Adrenal gland (tissue), 19 donors: Measurements from ENCODE around the gene GANC. TPM values are rescaled to one million over a fixed set of nuclear protein-coding genes. Genes with fewer than 3 reads are reported as not detected.
"Not testable (repeated sequence)": the region's sequence is repeated elsewhere in the genome, so short reads cannot be mapped to it uniquely, and the experiment has no call there.

ENCODE experiments used
- DNase-seq, 7 donors: peaks; one replicate each; pipeline ENCODE4 v3.0.0-alpha.2; 2019 to 2020
- H3K27ac ChIP-seq, 5 donors: fragments of 200-600 bp; sonication (generic) in 4 of 5; 1 replicate in 3 of 5; 2 replicates in 2 of 5; pipeline versions ENCODE4 v1.5.1 to v1.8.0; 2016 to 2020; ENCODE audit warnings: mild to moderate bottlenecking in 1 of 5
- H3K27me3 ChIP-seq: fragments of 200-600 bp; 2 replicates; pipeline ENCODE4 v1.8.0; 2021
- H3K36me3 ChIP-seq, 2 donors: fragments of 200-600 bp; replicated peaks in 1 of 2; 1 replicate in 1 of 2; 2 replicates in 1 of 2; pipeline versions ENCODE4 v1.5.1 to v1.8.0; 2018 to 2022
- H3K4me1 ChIP-seq, 2 donors: fragments of 200-600 bp; replicated peaks in 1 of 2; 1 replicate in 1 of 2; 2 replicates in 1 of 2; pipeline versions ENCODE4 v1.5.1 to v1.8.0; 2018 to 2021
- H3K4me3 ChIP-seq, 4 donors: fragments of 200-600 bp; sonication (generic) in 3 of 4; one replicate each; pipeline ENCODE4 v1.5.1; 2016 to 2018
- H3K9me3 ChIP-seq, 3 donors: fragments of 200-600 bp; sonication (generic) in 1 of 3; replicated peaks in 1 of 3; 1 replicate in 2 of 3; 2 replicates in 1 of 3; pipeline versions ENCODE4 v1.5.1 to v1.8.0; 2016 to 2021
- CTCF ChIP-seq, 6 experiments: fragments of 450-650 bp in 4 of 6; fragments of 200-600 bp in 2 of 6; sonication (generic) in 1 of 6; IDR thresholded peaks; 1 replicate in 5 of 6; 2 replicates in 1 of 6; pipeline versions ENCODE4 v1.5.1 to v1.8.0; 2016 to 2021; ENCODE audit warnings: antibody characterized with exemption in 6 of 6, mild to moderate bottlenecking in 2 of 6, moderate library complexity in 1 of 6
- POLR2A ChIP-seq, 2 donors: fragments of 450-650 bp; IDR thresholded peaks; one replicate each; pipeline ENCODE4 v1.6.1; 2017; ENCODE audit warnings: antibody characterized with exemption in 2 of 2, mild to moderate bottlenecking in 2 of 2, moderate library complexity in 1 of 2
- whole genome bisulfite sequencing, 4 donors: extraction: QIAGEN DNeasy Blood & Tissue Kit in 2 of 4; methylation state at CpG; one replicate each; pipeline versions ENCODE4 v1.1.5 to v1.1.7; 2013 to 2017; 5-methylcytosine and 5-hydroxymethylcytosine counted together
- intact Hi-C, 2 donors: fragments of 100-400 bp; cut with DNase I; formaldehyde crosslinking; loops; one replicate each; pipeline versions ENCODE4 v1.14.1 to v1.15.0; 2022 to 2023
- long read RNA-seq, 10 donors: library from polyadenylated mRNA in 3 of 10; unstranded in 2 of 10; stranded (forward) in 1 of 10; transcript quantifications; one replicate each; pipeline ENCODE4 v2.0.0 and lab custom pipeline, GENCODE V29; 2021 to 2026
- polyA plus RNA-seq, 3 donors: library from polyadenylated mRNA; stranded (reverse); fragments of 200-250 nt in 2 of 3; fragments of 350-450 nt in 1 of 3; fragmentation: Illumina TruSeq in 1 of 3; extraction: RNeasy Lipid Tissue Mini Kit (QIAGEN cat#74804) in 1 of 3; gene quantifications; one replicate each; pipeline ENCODE4 v1.2.3, GENCODE V29; 2013 to 2014
- total RNA-seq, 9 donors: library from RNA; depleted of rRNA in 4 of 9; stranded (reverse); fragments of >200 nt in 4 of 9; fragments of 120-200 nt in 1 of 9; fragmentation: NEBNext Ultra II Directional in 1 of 9; extraction: Animal tissue kit (Norgen Biotek cat#: 25700) in 1 of 9; gene quantifications; one replicate each; pipeline versions ENCODE4 v1.1.0 to v1.2.4, GENCODE V29; 2013 to 2023
- donor health status: healthy with polysubstance abuse.
- donor health status: Bipolar disorder and iron deficiency.
- donor health status: DM: yes; HTN: yes; CAD: no.
- donor health status: DM: no; HTN: no; CAD: no.
- donor health status: DM: no; HTN: no; CAD: no.
- donor health status: DM: yes; HTN: yes; CAD: no.

GANC gene, protein sequence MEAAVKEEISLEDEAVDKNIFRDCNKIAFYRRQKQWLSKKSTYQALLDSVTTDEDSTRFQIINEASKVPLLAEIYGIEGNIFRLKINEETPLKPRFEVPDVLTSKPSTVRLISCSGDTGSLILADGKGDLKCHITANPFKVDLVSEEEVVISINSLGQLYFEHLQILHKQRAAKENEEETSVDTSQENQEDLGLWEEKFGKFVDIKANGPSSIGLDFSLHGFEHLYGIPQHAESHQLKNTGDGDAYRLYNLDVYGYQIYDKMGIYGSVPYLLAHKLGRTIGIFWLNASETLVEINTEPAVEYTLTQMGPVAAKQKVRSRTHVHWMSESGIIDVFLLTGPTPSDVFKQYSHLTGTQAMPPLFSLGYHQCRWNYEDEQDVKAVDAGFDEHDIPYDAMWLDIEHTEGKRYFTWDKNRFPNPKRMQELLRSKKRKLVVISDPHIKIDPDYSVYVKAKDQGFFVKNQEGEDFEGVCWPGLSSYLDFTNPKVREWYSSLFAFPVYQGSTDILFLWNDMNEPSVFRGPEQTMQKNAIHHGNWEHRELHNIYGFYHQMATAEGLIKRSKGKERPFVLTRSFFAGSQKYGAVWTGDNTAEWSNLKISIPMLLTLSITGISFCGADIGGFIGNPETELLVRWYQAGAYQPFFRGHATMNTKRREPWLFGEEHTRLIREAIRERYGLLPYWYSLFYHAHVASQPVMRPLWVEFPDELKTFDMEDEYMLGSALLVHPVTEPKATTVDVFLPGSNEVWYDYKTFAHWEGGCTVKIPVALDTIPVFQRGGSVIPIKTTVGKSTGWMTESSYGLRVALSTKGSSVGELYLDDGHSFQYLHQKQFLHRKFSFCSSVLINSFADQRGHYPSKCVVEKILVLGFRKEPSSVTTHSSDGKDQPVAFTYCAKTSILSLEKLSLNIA (N-terminal part only)
- 10 to 100 TPM; 10.3 to 37.2 (median 23.1) TPM for total RNA-seq
- 10 to 100 TPM in 2 of 3 donors, 1 to 10 TPM in 1; 8.5 to 14.6 (median 12.6) TPM for polyA plus RNA-seq
- long read RNA-seq, donor 1, partial matches to known transcripts = 0 of 1 reads
- long read RNA-seq, donor 1, other reads (novel, unspliced or antisense) = 0 of 1 reads
- long read RNA-seq, donor 2 = 0 reads
- long read RNA-seq, donor 3, partial matches to known transcripts = 0 of 3 reads
- long read RNA-seq, donor 3, other reads (novel, unspliced or antisense) = 0 of 3 reads
- long read RNA-seq, donor 4, partial matches to known transcripts = 2 of 8 reads
- long read RNA-seq, donor 4, other reads (novel, unspliced or antisense) = 3 of 8 reads
- long read RNA-seq, donor 5, full-length matches to known transcripts = 4 of 13 reads
- long read RNA-seq, donor 5, partial matches to known transcripts = 2 of 13 reads
- long read RNA-seq, donor 5, other reads (novel, unspliced or antisense) = 7 of 13 reads
- long read RNA-seq, donor 6, partial matches to known transcripts = 1 of 4 reads
- long read RNA-seq, donor 6, other reads (novel, unspliced or antisense) = 3 of 4 reads
- long read RNA-seq, donor 7 = 0 reads
- long read RNA-seq, donor 8, partial matches to known transcripts = 0 of 4 reads
- long read RNA-seq, donor 8, other reads (novel, unspliced or antisense) = 0 of 4 reads
- long read RNA-seq, donor 9 = 0 reads
- long read RNA-seq, donor 10, partial matches to known transcripts = 0 of 1 reads
- long read RNA-seq, donor 10, other reads (novel, unspliced or antisense) = 0 of 1 reads

DNA sequence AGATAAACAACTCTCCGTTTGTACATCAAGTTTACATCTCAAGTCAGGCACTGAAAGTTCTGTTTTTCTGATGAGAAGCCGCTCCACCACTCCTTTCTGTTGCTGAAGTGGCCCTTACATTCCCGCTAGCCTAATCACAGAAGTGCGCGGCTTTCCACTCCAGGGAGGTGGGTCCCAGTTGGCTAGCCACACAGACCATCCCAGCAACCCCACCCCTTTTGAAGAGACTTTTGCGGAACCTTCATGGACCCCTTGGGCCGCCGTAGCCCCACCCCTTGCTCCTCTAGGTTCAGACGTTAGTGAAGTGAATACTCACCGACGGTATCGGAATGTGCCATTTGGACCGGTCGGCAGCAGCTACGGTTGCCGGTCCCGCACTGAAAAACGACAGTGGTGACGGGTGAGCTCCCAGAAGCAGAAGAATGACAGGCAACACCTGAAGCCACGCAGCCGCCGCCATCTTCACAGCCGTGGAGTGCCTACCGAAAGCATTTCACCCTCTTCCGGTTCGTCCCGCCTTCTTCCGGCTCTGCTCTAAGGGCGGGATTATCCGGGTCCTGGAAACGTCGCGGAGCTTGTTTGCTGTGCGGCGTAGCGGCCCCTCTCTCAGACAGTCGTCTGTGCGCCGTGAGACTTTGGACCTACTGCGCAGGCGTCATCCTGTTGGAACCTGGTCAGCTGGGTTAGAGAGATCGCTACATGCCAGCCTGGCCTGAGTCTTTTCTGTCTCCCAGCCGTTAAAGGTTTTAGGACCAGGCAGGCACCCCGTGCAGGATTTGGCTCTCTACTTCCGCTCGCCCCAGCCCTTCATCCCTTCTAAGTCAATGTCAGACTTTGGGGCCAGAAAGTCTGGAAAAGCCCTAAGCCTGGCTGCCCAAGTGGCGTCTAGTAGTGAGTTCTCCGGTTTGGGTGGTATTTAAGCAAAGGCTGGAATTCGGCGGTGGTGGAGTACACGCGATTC lies at the start of gene GANC, which contains the start of gene TMEM87A:
Gene GANC (plus strand): TSS at position 263 of the 961 bp plus-strand sequence. CDS start 1,281 bp downstream, outside the sequence.
Gene TMEM87A (minus strand): TSS at position 495 of the 961 bp plus-strand sequence. CDS start 35 bp downstream, at position 460.
- Histone ChIP-seq H3K27ac (peak within 1 kb of the TSS; percentile 96 to 99 (median 97)), H3K27me3 (no peaks in the 10 kb centered on the region), H3K9me3 (no peaks in the 10 kb centered on the region), H3K36me3 (peaks cover 0 to 1% of the 10 kb centered on the region in 2 donors), H3K4me3 (peak within 1 kb of the TSS; percentile 22 to 81 (median 67)), H3K4me1 (peaks cover 33 to 54% of the 10 kb centered on the region in 2 donors)
- TF ChIP-seq CTCF (IDR thresholded peaks at IDR 0.05) (no peak), POLR2A (IDR thresholded peaks at IDR 0.05) (peak; percentile 37 to 94)
- intact Hi-C loops = no loop called here
- DNase-seq = peak; percentile 96 to 99 (median 98)
- 0 to 1% (median 0%) methylated on average over 31 to 52 of the region's 52 CpGs for WGBS, 4 donors

DNA sequence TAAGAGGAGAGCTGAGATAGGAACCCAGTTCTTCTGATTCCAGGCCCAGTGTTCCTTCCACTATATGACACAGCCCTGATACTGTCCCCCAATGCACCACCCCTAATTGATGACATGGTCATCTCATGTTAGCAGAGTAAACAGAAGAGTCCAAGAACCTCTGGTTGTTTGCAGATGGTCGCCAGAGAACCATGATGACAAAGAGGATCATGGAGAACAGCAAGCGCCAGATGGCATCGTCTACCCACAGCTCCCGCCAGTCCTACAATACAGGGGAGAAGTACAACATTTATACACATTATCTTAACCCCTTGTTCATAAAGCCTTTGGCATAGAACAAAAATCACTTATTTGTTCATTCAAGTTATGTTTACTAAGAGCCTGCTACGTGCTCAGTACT lies 46.4 kb upstream of the GANC start:
- Histone ChIP-seq H3K4me1 (no peaks in the 10 kb centered on the region), H3K27ac (no peak overlapping the region), H3K9me3 (no peaks in the 10 kb centered on the region), H3K27me3 (no peaks in the 10 kb centered on the region), H3K4me3 (no peak overlapping the region), H3K36me3 (peaks cover 0 to 65% of the 10 kb centered on the region in 2 donors)
- TF ChIP-seq POLR2A (IDR thresholded peaks at IDR 0.05) (no peak), CTCF (IDR thresholded peaks at IDR 0.05) (no peak)
- intact Hi-C loops = no loop called here
- no peak for DNase-seq
- WGBS, 4 donors = 82 to 97% (median 96%) methylated on average over 5 of the region's 5 CpGs

GRCh38 chr15:42228036-42228435 lies 45.0 kb upstream of the GANC start:
- Histone ChIP-seq H3K4me1 (no peaks in the 10 kb centered on the region), H3K4me3 (no peak overlapping the region), H3K27ac (no peak overlapping the region), H3K36me3 (peaks cover 0 to 71% of the 10 kb centered on the region in 2 donors), H3K9me3 (no peaks in the 10 kb centered on the region), H3K27me3 (no peaks in the 10 kb centered on the region)
- intact Hi-C loops = no loop called here
- TF ChIP-seq CTCF (IDR thresholded peaks at IDR 0.05) (no peak), POLR2A (IDR thresholded peaks at IDR 0.05) (no peak)
- WGBS, 4 donors = 45 to 67% (median 58%) methylated on average over 1 of the region's 1 CpG
- DNase-seq = no peak

DNA sequence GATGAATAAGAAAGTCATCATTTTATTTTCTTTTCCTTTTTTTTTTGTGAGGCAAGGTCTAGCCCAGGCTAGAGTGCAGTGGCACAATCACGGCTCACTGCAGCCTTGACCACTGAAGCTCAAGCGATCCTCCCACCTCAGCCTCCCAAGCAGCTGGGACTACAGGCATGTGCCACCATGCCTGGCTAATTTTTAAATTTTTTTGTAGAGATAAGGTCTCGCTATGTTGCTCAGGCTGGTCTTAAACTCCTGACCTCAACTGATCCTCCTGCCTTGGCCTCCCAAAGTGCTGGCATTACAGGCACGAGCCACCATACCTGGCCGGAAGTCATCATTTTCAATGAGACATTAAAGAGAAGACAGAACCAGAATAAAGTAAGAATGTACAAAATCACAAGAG lies 44.0 kb upstream of the GANC start:
- H3K4me1 ChIP-seq, intact Hi-C loops, H3K4me3 ChIP-seq, H3K9me3 ChIP-seq, H3K27me3 ChIP-seq, DNase-seq, H3K27ac ChIP-seq: not testable (repeated sequence)
- WGBS, 4 donors = 89 to 98% (median 97%) methylated on average over 5 of the region's 5 CpGs
- peaks cover 0 to 63% of the 10 kb centered on the region in 2 donors for H3K36me3 ChIP-seq
